ENCODE measurements around the gene CACNG8.

DNA sequence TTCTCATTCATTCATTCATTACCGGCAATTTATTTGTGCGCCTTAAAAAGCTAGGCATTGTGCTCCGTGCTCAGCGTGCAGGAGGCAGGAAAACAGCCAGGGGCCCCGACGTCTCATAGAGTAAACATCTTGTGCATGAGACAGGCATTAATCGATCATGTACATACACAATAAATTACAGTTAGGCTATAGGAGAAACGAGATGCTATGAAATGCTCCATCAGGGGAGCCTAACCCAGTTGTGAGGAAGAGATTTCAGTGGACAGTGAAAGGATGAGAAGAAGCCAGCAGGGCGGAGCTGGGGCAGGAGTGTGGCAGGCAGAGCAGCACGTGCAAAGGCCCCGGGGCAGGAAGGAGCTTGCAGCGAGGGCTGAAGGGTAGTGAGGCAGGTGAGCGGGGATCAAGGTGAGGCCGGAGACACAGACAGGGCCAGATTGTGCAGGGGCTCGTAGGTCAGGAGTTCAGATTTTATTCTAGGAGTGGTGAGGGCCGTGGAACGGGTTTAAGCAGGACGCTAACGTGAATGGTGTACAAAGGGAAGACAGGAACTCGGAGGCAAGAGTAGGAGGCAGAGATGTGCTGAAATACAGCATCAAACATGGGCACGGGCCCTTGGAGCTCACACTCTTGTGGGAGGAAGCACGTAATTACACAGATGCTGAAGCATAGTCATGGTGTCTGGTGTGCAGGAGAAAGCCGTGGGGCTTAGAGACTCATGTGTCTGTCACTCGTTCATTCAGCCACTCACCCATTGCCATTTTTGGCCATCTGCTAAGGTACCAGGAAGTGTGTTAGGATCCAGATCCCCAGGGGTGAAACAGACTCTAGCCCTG, 20.9 kb downstream of the CACNG8 start:
- TF ChIP-seq CTCF (IDR thresholded peaks at IDR 0.05; ENCODE audit: low read length): no peak
- TF ChIP-seq EZH2 (IDR thresholded peaks at IDR 0.05; ENCODE audit: borderline replicate concordance, low read length): no peak

Data from OCI-LY1 (cell line).